SHP77 (cell line): Measurements from ENCODE around the gene DCTN1.
"Not testable (repeated sequence)": the region's sequence is repeated elsewhere in the genome, so short reads cannot be mapped to it uniquely, and the experiment has no call there.

ENCODE experiments used
- DNase-seq, 2 experiments: peaks; one replicate each; lab custom pipeline; 2025; lab: John Stamatoyannopoulos, UW

The DCTN1 gene

GRCh38 chr2:74369976-74370375 is 10.1 kb downstream of the DCTN1 start:
- no peak for DNase-seq

- DNase-seq, result no peak
Measured at GRCh38 chr2:74368499-74368898, 11.6 kb downstream of the DCTN1 start.

DNA sequence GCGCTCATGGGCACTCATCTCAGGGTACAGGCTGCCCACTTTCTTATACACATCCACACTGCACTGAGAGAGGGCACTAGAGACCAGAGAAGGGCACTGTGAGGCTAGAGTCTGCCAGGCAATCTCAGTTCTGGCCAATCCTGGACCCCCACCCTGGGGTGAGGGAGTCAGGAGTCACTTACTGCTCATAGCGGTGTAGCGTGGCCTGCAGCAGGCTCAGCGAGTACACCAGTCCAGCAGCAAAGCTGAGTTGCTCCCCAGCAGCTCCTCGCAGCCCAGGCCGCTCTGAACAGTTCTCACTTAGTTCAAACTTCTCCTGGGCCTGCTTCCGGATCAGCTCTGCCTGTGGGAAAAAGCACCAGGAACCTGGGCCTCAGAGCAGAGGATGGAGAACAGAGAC is 12.3 kb downstream of the DCTN1 start:
- no peak for DNase-seq

GRCh38 chr2:74366036-74366435 is 14.1 kb downstream of the DCTN1 start:
- no peak for DNase-seq

- no peak for DNase-seq
Measured at GRCh38 chr2:74364533-74365505, 15.3 kb downstream of the DCTN1 start.

DNA sequence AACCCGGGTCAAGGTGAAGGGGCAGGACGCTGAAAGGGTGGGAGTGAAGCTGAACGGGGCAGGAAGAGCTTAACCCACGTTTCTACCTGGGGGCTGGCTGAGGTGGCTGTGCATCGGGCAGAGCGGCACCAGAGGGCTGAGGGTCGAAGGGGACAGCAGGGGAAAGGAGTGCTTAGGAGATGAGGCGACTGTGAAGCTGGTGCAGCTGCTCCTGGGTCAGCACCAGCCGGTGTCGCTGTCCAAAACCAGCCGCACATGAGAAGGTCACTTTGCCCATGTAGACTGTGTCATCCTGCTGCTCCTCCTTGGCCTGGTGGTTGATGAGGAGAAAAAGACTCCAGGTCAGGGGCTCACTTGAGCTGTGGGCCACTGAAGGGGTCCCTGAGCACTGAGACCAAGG is 18.8 kb downstream of the DCTN1 start:
- DNase-seq, result no peak

DNA sequence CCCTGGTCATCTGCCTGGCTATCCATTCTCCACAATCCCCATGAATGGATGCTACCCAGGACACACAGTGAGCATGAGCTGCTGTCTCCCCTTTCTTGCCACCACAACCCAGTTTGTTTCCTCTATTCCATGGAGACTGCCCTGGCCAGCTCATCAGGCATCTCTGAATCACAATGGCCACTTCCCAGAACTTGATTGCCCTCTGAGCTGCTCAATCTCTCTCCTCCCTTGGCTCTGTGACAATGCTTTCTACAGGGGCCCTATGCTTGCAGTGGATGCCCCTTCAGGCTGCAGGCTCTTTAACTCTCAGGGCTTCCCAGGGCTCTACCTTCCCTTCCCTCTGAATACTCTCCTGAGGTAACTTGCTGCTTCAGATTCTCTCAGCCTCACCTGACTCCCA is 22.5 kb downstream of the DCTN1 start:
- DNase-seq, result no peak

DNA sequence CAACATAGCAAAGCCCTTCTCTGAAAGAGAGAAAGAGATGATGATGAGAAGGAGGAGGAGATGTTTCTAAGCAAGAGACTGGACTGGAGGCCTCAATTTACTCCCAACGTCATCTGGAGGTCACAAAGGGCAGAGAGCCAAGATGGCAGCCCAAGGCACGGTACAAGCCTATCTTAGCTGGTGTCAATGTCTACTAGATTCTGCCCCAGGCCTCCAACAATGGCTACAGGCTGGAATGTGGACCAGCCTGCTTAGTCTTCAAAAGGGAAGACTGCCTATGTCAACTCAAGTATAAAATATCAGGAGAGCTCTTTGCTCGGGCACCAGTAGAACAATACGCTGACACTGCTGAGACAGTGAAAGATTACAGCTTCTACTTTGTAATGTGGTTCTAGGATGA is 30.2 kb downstream of the DCTN1 start:
- no peak for DNase-seq

- no peak for DNase-seq
Measured at GRCh38 chr2:74347742-74348141, 32.4 kb downstream of the DCTN1 start.

GRCh38 chr2:74347303-74347702 is 32.8 kb downstream of the DCTN1 start:
- DNase-seq, result no peak

GRCh38 chr2:74345272-74345943 is 34.7 kb downstream of the DCTN1 start:
- DNase-seq, result no peak

DNA sequence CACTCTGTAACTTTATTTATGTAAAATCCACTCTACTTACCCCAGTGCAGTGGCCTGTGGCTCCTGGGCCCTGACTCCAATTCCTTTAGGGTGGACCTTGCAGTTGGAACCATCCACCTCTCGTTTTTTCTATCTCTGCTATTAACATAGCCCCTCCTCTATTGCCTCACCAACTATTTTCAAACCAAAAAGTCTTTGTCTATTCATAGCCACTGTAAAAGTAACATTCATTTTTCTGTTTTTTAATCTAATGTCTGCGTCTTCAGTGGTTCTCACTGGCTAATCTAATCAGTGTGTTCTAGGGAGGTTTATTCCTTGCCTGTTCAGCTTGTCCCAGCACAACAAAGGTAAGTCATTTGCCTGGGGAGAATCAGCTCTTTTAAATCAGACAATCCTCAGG is 36.8 kb downstream of the DCTN1 start, which contains the start of gene SLC4A5:
TSS of gene SLC4A5 (minus strand) at position 101 of the 400 bp plus-strand sequence. CDS start 28,393 bp downstream, outside the sequence.
- no peak for DNase-seq

- DNase-seq, result not testable (repeated sequence)
Measured at GRCh38 chr2:74336227-74336626, 43.9 kb downstream of the DCTN1 start.

DNA sequence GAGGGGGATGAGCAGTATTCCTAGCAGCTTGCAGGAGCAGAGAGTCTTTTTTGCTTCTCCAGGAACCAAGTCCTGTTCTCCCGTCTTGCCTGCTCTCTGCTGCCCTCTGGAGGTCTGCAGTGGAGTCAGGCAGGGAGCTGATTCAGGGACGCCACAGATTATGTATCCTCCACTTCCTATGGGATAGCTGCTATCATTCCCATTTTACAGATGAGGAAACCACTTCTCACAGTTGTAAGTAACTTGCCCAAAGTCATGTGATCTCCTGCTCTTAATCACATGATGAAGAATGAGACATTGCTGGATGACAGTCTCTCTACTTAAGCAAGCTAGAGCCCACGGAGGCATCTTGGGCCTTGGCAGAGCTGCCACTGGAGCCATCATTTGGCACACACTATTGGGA is 45.2 kb downstream of the DCTN1 start:
- peak; percentile 51 to 72 for DNase-seq

DNA sequence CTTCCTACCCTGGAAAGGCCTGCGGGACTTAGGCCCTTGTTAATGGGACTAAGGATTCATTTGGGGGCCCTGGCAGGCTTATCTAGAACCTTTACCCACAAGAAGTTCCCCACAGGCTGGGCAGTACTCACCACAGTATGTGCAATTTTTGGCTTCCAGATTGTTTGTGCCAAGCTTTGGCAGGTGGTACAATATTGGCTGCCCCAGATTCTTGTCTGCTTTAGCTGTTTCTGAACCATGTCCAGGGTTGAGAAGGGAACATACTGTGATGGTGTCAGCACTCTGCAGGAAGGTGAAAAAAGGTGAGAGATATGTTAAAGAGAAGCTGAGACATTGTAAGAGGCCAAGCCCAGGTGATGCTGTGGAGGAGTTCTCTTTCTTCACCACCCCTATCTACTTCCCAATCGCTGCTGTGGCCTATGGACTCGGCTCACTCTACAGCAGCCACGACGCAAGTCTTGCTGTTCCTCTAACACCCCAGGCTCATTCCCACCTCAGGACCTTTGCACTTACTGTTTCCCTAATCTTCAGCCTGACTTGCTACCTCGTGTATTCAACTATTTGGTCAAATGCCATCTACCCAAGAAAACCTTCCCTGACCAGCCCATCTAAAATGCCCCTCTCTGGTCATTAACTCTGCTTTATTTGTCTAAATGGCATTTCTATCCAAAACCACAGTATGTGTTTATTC is 46.1 kb downstream of the DCTN1 start:
- no peak for DNase-seq

GRCh38 chr2:74333175-74333574 is 46.9 kb downstream of the DCTN1 start:
- peak; percentile 32 to 42 for DNase-seq

DNA sequence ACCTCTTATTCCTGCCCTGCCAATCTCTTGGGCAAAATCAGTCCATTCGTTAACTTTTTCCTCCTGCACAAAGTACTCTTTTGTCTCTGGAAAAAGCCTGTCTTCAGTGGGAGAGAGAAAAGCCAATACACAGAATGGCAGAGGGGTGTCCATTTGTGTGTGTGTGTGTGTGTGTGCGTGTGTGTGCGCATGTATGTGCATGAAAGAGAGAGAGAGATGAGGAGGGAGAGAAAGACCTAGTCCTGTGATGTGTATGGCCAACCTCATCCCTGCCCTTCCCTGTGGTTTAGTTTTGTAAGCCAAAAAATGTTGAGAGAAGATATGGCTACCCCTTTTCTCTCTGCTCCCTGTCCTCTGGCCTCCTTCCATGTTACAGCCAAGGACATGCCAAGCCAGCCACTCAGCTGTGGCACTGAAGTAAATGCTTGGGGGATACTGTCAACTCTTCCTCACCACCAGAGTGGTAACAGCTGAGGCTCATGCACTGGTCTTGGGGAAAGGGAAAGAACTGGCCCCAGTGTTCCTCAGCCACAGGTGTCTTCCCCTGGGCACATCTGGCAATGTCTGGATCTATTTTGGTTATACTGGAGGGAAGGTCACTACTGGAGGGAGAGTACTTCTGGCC is 47.4 kb downstream of the DCTN1 start:
- no peak for DNase-seq

GRCh38 chr2:74328573-74328972 is 51.5 kb downstream of the DCTN1 start:
- no peak for DNase-seq

- DNase-seq, result no peak
Measured at GRCh38 chr2:74328074-74328473, 52.0 kb downstream of the DCTN1 start.

DNA sequence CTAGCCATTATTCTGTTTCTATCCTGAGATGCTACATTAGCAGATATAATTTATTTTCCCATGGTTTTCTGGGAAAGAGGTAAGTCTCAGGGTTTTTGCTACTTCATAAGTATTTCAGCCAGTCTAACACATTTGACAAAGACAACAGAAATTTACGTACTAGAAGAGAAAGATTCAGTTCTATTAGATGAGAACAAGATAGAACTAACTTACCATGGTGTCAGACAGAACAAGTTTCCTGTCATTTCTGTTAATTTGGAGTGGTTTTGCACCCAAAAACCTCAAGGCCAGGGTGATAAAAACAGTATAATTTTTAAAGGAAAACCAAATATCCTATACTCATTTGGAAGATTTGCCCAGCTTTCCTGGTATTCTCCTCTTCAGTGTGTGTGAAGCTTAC is 52.5 kb downstream of the DCTN1 start:
- no peak for DNase-seq

DNA sequence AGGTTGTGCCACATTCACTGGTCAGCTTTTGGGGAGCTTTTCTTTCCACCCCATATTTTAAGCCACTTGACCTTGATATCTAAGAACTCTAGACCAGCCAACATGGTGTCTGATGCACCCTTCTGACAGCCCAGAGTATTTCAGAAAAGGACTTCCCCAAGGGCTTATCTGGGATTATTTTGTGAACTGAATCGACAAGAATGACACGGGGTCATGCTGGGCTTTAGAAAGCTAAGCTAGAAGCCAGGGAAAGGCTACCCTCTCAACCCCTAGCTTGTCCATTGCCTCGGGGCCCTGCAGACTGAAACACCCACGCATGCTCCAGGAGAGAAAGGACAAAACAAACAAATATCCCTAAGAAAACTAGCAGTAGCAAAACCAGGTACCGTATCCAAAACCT is 52.9 kb downstream of the DCTN1 start:
- DNase-seq, result no peak

DNA sequence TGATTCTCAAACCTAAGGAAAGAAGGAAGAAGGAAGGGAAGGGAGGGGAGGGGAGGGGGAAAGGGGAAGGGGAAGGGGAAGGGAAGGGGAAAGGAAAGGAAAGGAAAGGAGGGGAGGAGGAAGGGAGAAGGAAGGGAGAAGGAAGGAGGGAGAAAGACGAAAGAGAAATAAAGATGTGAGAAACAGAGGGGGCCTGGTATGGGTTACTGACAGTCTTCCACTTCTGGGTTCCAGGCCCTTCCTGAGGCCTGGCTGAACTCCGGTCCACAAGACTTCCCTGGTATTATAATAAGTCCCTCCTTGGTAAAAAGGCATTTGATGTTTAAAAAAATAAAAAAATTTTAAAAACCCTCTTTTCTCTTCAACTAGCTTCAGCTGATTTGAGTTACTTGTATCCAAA is 54.3 kb downstream of the DCTN1 start:
- no peak for DNase-seq
